Mucosa of descending colon (tissue), 3 donors: ENCODE data around the gene KRT5. TPM values are rescaled to one million over a fixed set of nuclear protein-coding genes. Genes with fewer than 3 reads are reported as not detected.
"Not testable (repeated sequence)": the region's sequence is repeated elsewhere in the genome, so short reads cannot be mapped to it uniquely, and the experiment has no call there.

Experiments used
- ATAC-seq: fragments of 200-7000 bp; cut with Tn5 transposase; one replicate; pipeline ENCODE4 v1.9.1; 2020; ENCODE audit warnings: mild to moderate bottlenecking, moderate library complexity
- DNase-seq, 3 donors: peaks; one replicate each; pipeline ENCODE4 v3.0.0-alpha.2; 2020
- H3K36me3 ChIP-seq: fragments of 200-600 bp; one replicate; pipeline ENCODE4 v1.8.0; 2021; ENCODE audit warnings: low read depth, mild to moderate bottlenecking
- H3K4me1 ChIP-seq: fragments of 200-600 bp; one replicate; pipeline ENCODE4 v1.8.0; 2021; ENCODE audit warnings: low read depth, mild to moderate bottlenecking
- H3K4me3 ChIP-seq: fragments of 200-600 bp; one replicate; pipeline ENCODE4 v1.8.0; 2021; ENCODE audit warnings: mild to moderate bottlenecking
- H3K9me3 ChIP-seq: fragments of 200-600 bp; one replicate; pipeline ENCODE4 v1.8.0; 2021; ENCODE audit warnings: mild to moderate bottlenecking
- CTCF ChIP-seq: fragments of 200-600 bp; IDR thresholded peaks from one replicate; pipeline ENCODE4 v1.8.0; 2022; ENCODE audit warnings: antibody characterized with exemption, mild to moderate bottlenecking
- intact Hi-C, 2 donors: fragments of 100-400 bp; cut with DNase I in 1 of 2; cut with micrococcal nuclease in 1 of 2; formaldehyde crosslinking; loops; one replicate each; pipeline versions ENCODE4 v1.11.0 to v1.11.1; 2022; cut with DNase I, micrococcal nuclease
- total RNA-seq, 3 donors: library from RNA; stranded (reverse); fragmentation: NEBNext Ultra II Directional in 2 of 3; extraction: Animal tissue kit (Norgen Biotek cat#: 25700) in 2 of 3; gene quantifications; one replicate each; pipeline versions ENCODE4 v1.2.1 to v1.2.4, GENCODE V29; 2021 to 2023
- donor health status: DM: no; HTN: no; CAD: no; lungs with moderate emphysema.
- donor health status: DM: no; HTN: no; CAD: no.
- donor health status: DM: no; HTN: yes; CAD: no.

KRT5 gene
- total RNA-seq, 3 donors from 2014 or later, result 1.6 TPM; not detected in 2

GRCh38 chr12:52488736-52489135 lies 31.5 kb downstream of the KRT5 start:
- no peak for TF ChIP-seq CTCF
- no peak for ATAC-seq
- H3K4me1 ChIP-seq, result no peaks in the 10 kb centered on the region

GRCh38 chr12:52487744-52488443 lies 32.3 kb downstream of the KRT5 start:
- intact Hi-C loops, DNase-seq, H3K36me3 ChIP-seq, H3K4me3 ChIP-seq, H3K9me3 ChIP-seq, ATAC-seq, H3K4me1 ChIP-seq: not testable (repeated sequence)

More at GRCh38 chr12:52488736-52489135, 31.5 kb downstream of the KRT5 start:
- no peak overlapping the region for H3K4me3 ChIP-seq
- H3K36me3 ChIP-seq, result no peaks in the 10 kb centered on the region
- H3K9me3 ChIP-seq, result no peaks in the 10 kb centered on the region
- DNase-seq, result no peak
- intact Hi-C loops, result no loop called here

GRCh38 chr12:52487211-52487610 lies 33.0 kb downstream of the KRT5 start:
- no peak for TF ChIP-seq CTCF
- Histone ChIP-seq H3K4me1 (no peaks in the 10 kb centered on the region), H3K4me3 (no peak overlapping the region), H3K9me3 (no peaks in the 10 kb centered on the region), H3K36me3 (no peaks in the 10 kb centered on the region)
- intact Hi-C loops, result no loop called here
- ATAC-seq (no peak), DNase-seq (no peak)

- no peaks in the 10 kb centered on the region for H3K36me3 ChIP-seq
- TF ChIP-seq CTCF, result no peak
- H3K4me3 ChIP-seq, result no peak overlapping the region
- intact Hi-C loops, result no loop called here
- ATAC-seq (no peak), DNase-seq (no peak)
- H3K9me3 ChIP-seq, result no peaks in the 10 kb centered on the region
- H3K4me1 ChIP-seq, result no peaks in the 10 kb centered on the region
Observed at GRCh38 chr12:52486166-52487105, 33.8 kb downstream of the KRT5 start.

GRCh38 chr12:52480073-52480472 lies 40.1 kb downstream of the KRT5 start:
- Histone ChIP-seq H3K4me1 (no peaks in the 10 kb centered on the region), H3K9me3 (no peaks in the 10 kb centered on the region), H3K36me3 (no peaks in the 10 kb centered on the region), H3K4me3 (no peak overlapping the region)
- intact Hi-C loops, result no loop called here
- no peak for TF ChIP-seq CTCF
- DNase-seq (no peak), ATAC-seq (no peak)

GRCh38 chr12:52477651-52478050 lies 42.5 kb downstream of the KRT5 start:
- intact Hi-C loops, result no loop called here
- TF ChIP-seq CTCF, result no peak
- no peaks in the 10 kb centered on the region for H3K36me3 ChIP-seq
- H3K4me1 ChIP-seq, result no peaks in the 10 kb centered on the region
- DNase-seq (no peak), ATAC-seq (no peak)
- H3K9me3 ChIP-seq, result no peaks in the 10 kb centered on the region
- H3K4me3 ChIP-seq, result no peak overlapping the region
